Endodermal cell (in vitro differentiated cells): ENCODE results near the gene MYH8. TPM values are rescaled to one million over a fixed set of nuclear protein-coding genes. Genes with fewer than 3 reads are reported as not detected.

Experiments used
- DNase-seq: peaks from one replicate; pipeline ENCODE4 v3.0.0-alpha.2; 2017
- H3K27ac ChIP-seq: 2 replicates; pipeline ENCODE4 v1.5.1; 2013; ENCODE audit warnings: mild to moderate bottlenecking, low read depth, low read length, moderate library complexity
- H3K27me3 ChIP-seq: 2 replicates; pipeline ENCODE4 v1.6.1; 2013; ENCODE audit warnings: mild to moderate bottlenecking, low read length, moderate library complexity; ENCODE audit not compliant: insufficient read depth, control insufficient read depth, poor library complexity, severe bottlenecking
- H3K36me3 ChIP-seq: 2 replicates; pipeline ENCODE4 v1.7.0; 2013; ENCODE audit warnings: mild to moderate bottlenecking, low read length, moderate library complexity; ENCODE audit not compliant: control insufficient read depth, insufficient read depth
- H3K4me1 ChIP-seq: one replicate; pipeline ENCODE4 v1.7.0; 2013; ENCODE audit warnings: low read length; ENCODE audit not compliant: control insufficient read depth, insufficient read depth
- H3K4me3 ChIP-seq: 2 replicates; pipeline ENCODE4 v1.5.1; 2013; ENCODE audit warnings: mild to moderate bottlenecking, low read length, moderate library complexity
- H3K9ac ChIP-seq: 2 replicates; pipeline ENCODE4 v1.6.1; 2013; ENCODE audit warnings: mild to moderate bottlenecking, low read length, moderate library complexity; ENCODE audit not compliant: poor library complexity, severe bottlenecking; ENCODE audit errors: extremely low read depth
- H3K9me3 ChIP-seq: 2 replicates; pipeline ENCODE4 v1.6.1; 2013; ENCODE audit warnings: mild to moderate bottlenecking, low read length, moderate library complexity; ENCODE audit not compliant: control insufficient read depth
- H3K27ac Mint-ChIP-seq: 2 replicates; pipeline ENCODE4 v1.8.0; 2020; ENCODE audit warnings: mixed read lengths
- H3K27me3 Mint-ChIP-seq: 2 replicates; pipeline ENCODE4 v1.8.0; 2021; ENCODE audit warnings: mild to moderate bottlenecking, mixed read lengths; ENCODE audit not compliant: insufficient read depth
- H3K36me3 Mint-ChIP-seq: 2 replicates; pipeline ENCODE4 v1.8.0; 2020; ENCODE audit warnings: low read depth, mixed read lengths
- H3K4me1 Mint-ChIP-seq: 2 replicates; pipeline ENCODE4 v1.8.0; 2020; ENCODE audit warnings: mixed read lengths
- H3K4me3 Mint-ChIP-seq: 2 replicates; pipeline ENCODE4 v1.8.0; 2020; ENCODE audit warnings: mild to moderate bottlenecking, moderate library complexity, mixed read lengths
- H3K9me3 Mint-ChIP-seq: 2 replicates; pipeline ENCODE4 v1.8.0; 2020; ENCODE audit warnings: mild to moderate bottlenecking, mixed read lengths
- WGBS, 2 experiments: methylation state at CpG; one replicate each; pipeline versions ENCODE4 v1.1.5 to v1.1.7; 2013; ENCODE audit warnings: missing lambda C conversion rate in 2 of 2, mixed read lengths in 1 of 2; ENCODE audit not compliant: insufficient coverage in 1 of 2, insufficient read length in 1 of 2; 5-methylcytosine and 5-hydroxymethylcytosine counted together
- total RNA-seq, 2 donors: library from RNA; stranded (reverse); fragmentation: NEBNext Ultra II Directional in 1 of 2; extraction: Animal tissue kit (Norgen Biotek cat#: 25700) in 1 of 2; gene quantifications; 2 replicates in 1 of 2; 3 replicates in 1 of 2; pipeline ENCODE4 v1.2.1, GENCODE V29; 2021
- TF ChIP-seq, protein P1 (sequence below): fragments of 200-600 bp; sonication (generic); conservative IDR thresholded peaks from 2 replicates; pipeline ENCODE4 v1.5.0; 2021; ENCODE audit warnings: antibody characterized with exemption, mild to moderate bottlenecking

The MYH8 gene
- total RNA-seq, 2 donors from 2014 or later = not detected

DNA sequence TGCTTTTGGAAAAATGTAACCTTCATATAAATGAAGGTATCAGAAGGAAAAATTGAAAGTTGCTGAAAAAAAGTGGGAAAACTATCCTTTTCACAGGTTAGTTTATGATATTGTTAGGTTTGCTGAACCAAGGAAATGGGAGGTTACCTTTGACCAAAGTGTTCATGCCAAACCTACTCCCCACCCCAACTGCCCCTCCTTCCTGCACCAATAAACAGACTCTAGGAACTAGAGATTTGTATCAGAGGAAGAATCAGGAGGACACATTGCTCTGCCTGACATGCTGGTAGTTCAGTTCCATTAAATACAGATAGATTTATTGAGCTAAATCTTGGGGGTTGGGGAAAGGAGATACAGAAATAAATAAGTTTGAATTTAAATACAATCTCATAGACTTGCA is 18.2 kb downstream of the MYH8 start:
- peaks cover 5% of the 10 kb centered on the region for H3K27me3 Mint-ChIP-seq
- peaks cover 7% of the 10 kb centered on the region for H3K4me1 ChIP-seq
- H3K9ac ChIP-seq = no peak overlapping the region
- H3K27ac ChIP-seq = no peak overlapping the region
- H3K9me3 ChIP-seq = no peaks in the 10 kb centered on the region
- no peak for DNase-seq
- no peak overlapping the region for H3K4me3 ChIP-seq
- no peaks in the 10 kb centered on the region for H3K36me3 ChIP-seq
- no peaks in the 10 kb centered on the region for H3K36me3 Mint-ChIP-seq
- H3K9me3 Mint-ChIP-seq = no peaks in the 10 kb centered on the region
- TF ChIP-seq, protein P1, sequence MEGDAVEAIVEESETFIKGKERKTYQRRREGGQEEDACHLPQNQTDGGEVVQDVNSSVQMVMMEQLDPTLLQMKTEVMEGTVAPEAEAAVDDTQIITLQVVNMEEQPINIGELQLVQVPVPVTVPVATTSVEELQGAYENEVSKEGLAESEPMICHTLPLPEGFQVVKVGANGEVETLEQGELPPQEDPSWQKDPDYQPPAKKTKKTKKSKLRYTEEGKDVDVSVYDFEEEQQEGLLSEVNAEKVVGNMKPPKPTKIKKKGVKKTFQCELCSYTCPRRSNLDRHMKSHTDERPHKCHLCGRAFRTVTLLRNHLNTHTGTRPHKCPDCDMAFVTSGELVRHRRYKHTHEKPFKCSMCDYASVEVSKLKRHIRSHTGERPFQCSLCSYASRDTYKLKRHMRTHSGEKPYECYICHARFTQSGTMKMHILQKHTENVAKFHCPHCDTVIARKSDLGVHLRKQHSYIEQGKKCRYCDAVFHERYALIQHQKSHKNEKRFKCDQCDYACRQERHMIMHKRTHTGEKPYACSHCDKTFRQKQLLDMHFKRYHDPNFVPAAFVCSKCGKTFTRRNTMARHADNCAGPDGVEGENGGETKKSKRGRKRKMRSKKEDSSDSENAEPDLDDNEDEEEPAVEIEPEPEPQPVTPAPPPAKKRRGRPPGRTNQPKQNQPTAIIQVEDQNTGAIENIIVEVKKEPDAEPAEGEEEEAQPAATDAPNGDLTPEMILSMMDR = no peak
- H3K27me3 ChIP-seq = no peaks in the 10 kb centered on the region
- H3K4me3 Mint-ChIP-seq = no peak overlapping the region
- no peak overlapping the region for H3K27ac Mint-ChIP-seq
- H3K4me1 Mint-ChIP-seq = peaks cover 22% of the 10 kb centered on the region

DNA sequence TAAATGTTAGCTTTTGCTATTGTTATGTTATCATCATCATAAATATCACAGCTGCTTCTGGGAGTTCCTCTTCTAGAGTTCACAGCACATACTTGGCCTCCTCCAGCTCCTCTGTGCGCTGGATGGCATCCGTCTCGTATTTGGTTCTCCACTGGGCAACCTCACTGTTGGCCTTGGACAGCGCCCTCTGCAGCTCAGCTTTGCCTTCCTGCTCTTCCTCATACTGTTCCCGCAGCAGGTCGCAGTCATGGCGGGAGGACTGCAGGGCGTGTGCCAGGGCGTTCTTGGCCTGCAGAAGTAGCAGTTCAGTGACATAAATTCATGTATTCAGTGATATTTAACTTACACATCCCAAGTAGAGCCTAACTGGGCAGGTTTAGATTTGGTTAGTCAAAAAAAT is 23.4 kb downstream of the MYH8 start:
- DNase-seq = peak; percentile 85
- TF ChIP-seq, protein P1 = peak; percentile 65
- no peak overlapping the region for H3K4me3 Mint-ChIP-seq
- Histone ChIP-seq H3K27ac (no peak overlapping the region), H3K9ac (no peak overlapping the region), H3K4me1 (no peaks in the 10 kb centered on the region), H3K4me3 (no peak overlapping the region), H3K9me3 (no peaks in the 10 kb centered on the region), H3K36me3 (no peaks in the 10 kb centered on the region), H3K27me3 (no peaks in the 10 kb centered on the region)
- peaks cover 1% of the 10 kb centered on the region for H3K27me3 Mint-ChIP-seq
- H3K9me3 Mint-ChIP-seq = no peaks in the 10 kb centered on the region
- 83 to 85% methylated on average over 3 to 9 of the region's 9 CpGs for WGBS, 2 experiments
- H3K36me3 Mint-ChIP-seq = no peaks in the 10 kb centered on the region
- peaks cover 5% of the 10 kb centered on the region for H3K4me1 Mint-ChIP-seq
- no peak overlapping the region for H3K27ac Mint-ChIP-seq

DNA sequence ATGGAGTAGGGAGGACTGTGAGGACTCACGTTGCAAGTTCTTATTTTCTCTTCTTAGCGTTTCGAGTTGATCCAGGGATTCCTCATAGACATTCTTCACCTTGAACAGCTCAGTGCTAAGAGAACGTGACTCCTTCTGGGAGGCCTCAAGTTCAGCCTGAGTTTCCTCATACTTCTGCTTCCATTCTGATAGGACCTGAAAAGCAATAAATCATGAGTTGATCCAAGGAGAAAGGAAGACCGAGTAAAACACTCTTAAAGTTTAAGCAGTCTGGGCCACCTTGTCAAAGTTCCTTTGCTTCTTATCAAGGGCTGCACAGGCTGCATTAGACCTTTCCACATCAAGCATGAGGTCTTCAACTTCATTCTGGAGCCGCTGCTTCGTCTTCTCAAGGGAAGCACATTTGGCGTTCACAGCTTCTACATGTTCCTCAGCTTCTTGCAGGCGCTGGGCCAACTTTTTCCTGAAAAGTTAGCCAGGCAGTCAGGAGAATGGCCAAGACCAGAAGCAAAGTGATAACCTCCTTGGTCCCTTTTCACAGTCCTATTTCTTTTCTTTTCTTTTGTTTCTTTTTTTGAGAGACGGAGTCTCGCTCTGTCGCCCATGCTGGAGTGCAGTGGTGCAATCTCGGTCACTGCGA is 25.1 kb downstream of the MYH8 start:
- H3K4me3 Mint-ChIP-seq = no peak overlapping the region
- peaks cover 5% of the 10 kb centered on the region for H3K4me1 Mint-ChIP-seq
- Histone ChIP-seq H3K27me3 (no peaks in the 10 kb centered on the region), H3K27ac (no peak overlapping the region), H3K4me1 (peaks cover 5% of the 10 kb centered on the region), H3K4me3 (no peak overlapping the region), H3K9ac (no peak overlapping the region), H3K36me3 (no peaks in the 10 kb centered on the region), H3K9me3 (no peaks in the 10 kb centered on the region)
- DNase-seq = no peak
- 94 to 99% methylated on average over 12 to 14 of the region's 14 CpGs for WGBS, 2 experiments
- H3K27me3 Mint-ChIP-seq = peaks cover 7% of the 10 kb centered on the region
- TF ChIP-seq, protein P1 = no peak
- no peak overlapping the region for H3K27ac Mint-ChIP-seq
- no peaks in the 10 kb centered on the region for H3K36me3 Mint-ChIP-seq
- no peaks in the 10 kb centered on the region for H3K9me3 Mint-ChIP-seq
